K562 (cell line): ENCODE data around the gene TRANK1. TPM values are rescaled to one million over a fixed set of nuclear protein-coding genes. Genes with fewer than 3 reads are reported as not detected.
A peak's percentile ranks its signal among the peaks of the same experiment; 100 is the strongest.

Experiments
- ARID3B ChIP-seq: fragments of 250-450 bp; sonication (Bioruptor Pico); IDR thresholded peaks from 2 replicates; pipeline ENCODE4 v1.4.0; 2020; ENCODE audit warnings: borderline replicate concordance
- CREB1 ChIP-seq, 2 experiments: sonication (generic) in 1 of 2; formaldehyde crosslinking in 1 of 2; IDR thresholded peaks; 2 replicates each; pipeline versions ENCODE4 v1.6.1 to v1.8.0; 2012 to 2022; ENCODE audit warnings: inconsistent platforms in 1 of 2, mild to moderate bottlenecking in 1 of 2, missing genetic modification reagents in 1 of 2, moderate library complexity in 1 of 2
- DPF2 ChIP-seq: fragments of 450-650 bp; IDR thresholded peaks from 2 replicates; pipeline ENCODE4 v1.6.1; 2016
- ILK ChIP-seq: fragments of 450-650 bp; IDR thresholded peaks from 2 replicates; pipeline ENCODE4 v1.6.1; 2016; ENCODE audit warnings: missing genetic modification characterization, low read depth, mild to moderate bottlenecking, missing compliant biosample characterization, moderate library complexity, borderline replicate concordance
- KLF10 ChIP-seq: fragments of 250-450 bp; sonication (Bioruptor Pico); IDR thresholded peaks from 2 replicates; pipeline ENCODE4 v1.6.1; 2021; ENCODE audit warnings: matching md5 sums
- MTA3 ChIP-seq: fragments of 450-650 bp; formaldehyde crosslinking; IDR thresholded peaks from 2 replicates; pipeline ENCODE4 v1.6.1; 2017; ENCODE audit warnings: mild to moderate bottlenecking, borderline replicate concordance
- NR2C2 ChIP-seq, 2 experiments: fragments of 200-800 bp in 1 of 2; sonication (Bioruptor generic) in 1 of 2; sonication (generic) in 1 of 2; formaldehyde crosslinking in 1 of 2; IDR thresholded peaks; 2 replicates each; pipeline versions ENCODE4 v1.6.1 to v1.8.0; 2016 to 2022; ENCODE audit warnings: mild to moderate bottlenecking in 1 of 2, missing compliant biosample characterization in 1 of 2, missing genetic modification characterization in 1 of 2, missing genetic modification reagents in 1 of 2
- RBM14 ChIP-seq: fragments of 200-400 bp; formaldehyde crosslinking; IDR thresholded peaks from 2 replicates; pipeline ENCODE4 v1.6.1; 2018; ENCODE audit warnings: low read depth, mild to moderate bottlenecking, low read length, moderate library complexity, borderline replicate concordance; ENCODE audit not compliant: insufficient read depth
- RFX1 ChIP-seq: fragments of 450-650 bp; IDR thresholded peaks from 2 replicates; pipeline ENCODE4 v1.6.1; 2016; ENCODE audit warnings: mild to moderate bottlenecking, moderate library complexity
- SMARCA4 ChIP-seq: fragments of 450-650 bp; IDR thresholded peaks from 2 replicates; pipeline ENCODE4 v1.6.1; 2016
- SMC3 ChIP-seq: conservative IDR thresholded peaks from 2 replicates; pipeline ENCODE4 v1.6.1; 2011; ENCODE audit warnings: low read depth, low read length, improper control_type of control experiment; ENCODE audit not compliant: insufficient read depth
- SREBF2 ChIP-seq: sonication (generic); formaldehyde crosslinking; IDR thresholded peaks from 2 replicates; pipeline ENCODE4 v1.4.0; 2020; ENCODE audit warnings: mild to moderate bottlenecking, missing genetic modification reagents
- UBTF ChIP-seq, 2 experiments: IDR thresholded peaks; 2 replicates each; pipeline ENCODE4 v1.6.1; 2012; ENCODE audit warnings: improper control_type of control experiment in 2 of 2, low read depth in 2 of 2, low read length in 2 of 2, borderline replicate concordance in 1 of 2
- ZNF175 ChIP-seq: fragments of 200-800 bp; sonication (Bioruptor generic); IDR thresholded peaks from 2 replicates; pipeline ENCODE4 v1.6.1; 2016; ENCODE audit warnings: low read depth, mild to moderate bottlenecking, missing genetic modification characterization, missing compliant biosample characterization
- polyA plus RNA-seq, 8 experiments: library from polyadenylated mRNA; depleted of rRNA in 4 of 8; stranded (reverse) in 5 of 8; unstranded in 3 of 8; fragments of >200 nt; fragmentation: Nextera tagmentation in 2 of 8; fragmentation: Illumina TruSeq in 1 of 8; extraction: Ambion mirVana in 2 of 8; extraction: Trizol in 1 of 8; gene quantifications; 2 replicates each; pipeline versions ENCODE4 v1.2.1 to v1.2.3, GENCODE V29; 2011 to 2014; ENCODE audit warnings: inconsistent platforms in 1 of 8, missing spikeins in 1 of 8
- total RNA-seq, 7 experiments: library from RNA; depleted of rRNA in 6 of 7; stranded (reverse); fragments of >200 nt in 6 of 7; fragmentation: Illumina TruSeq in 2 of 7; extraction: Trizol in 2 of 7; gene quantifications; 2 replicates each; pipeline versions ENCODE4 v1.2.1 to v1.2.3, GENCODE V29; 2011 to 2021; ENCODE audit warnings: low replicate concordance in 1 of 7
- TF ChIP-seq, protein P1 (sequence below): sonication (generic); formaldehyde crosslinking; IDR thresholded peaks from 2 replicates; pipeline ENCODE4 v1.8.1; 2022; ENCODE audit warnings: missing genetic modification reagents
- TF ChIP-seq, protein P2 (sequence below): sonication (generic); formaldehyde crosslinking; IDR thresholded peaks from 2 replicates; pipeline ENCODE4 v1.8.1; 2022; ENCODE audit warnings: missing genetic modification reagents
- TF ChIP-seq, protein P3 (sequence below): fragments of 250-450 bp; sonication (Bioruptor Pico); IDR thresholded peaks from 2 replicates; pipeline ENCODE4 v1.9.0; 2021; ENCODE audit warnings: mild to moderate bottlenecking, inconsistent platforms

The TRANK1 gene
- total and polyA plus RNA-seq, 9 of the 15 experiments (the other 6 are each of a cell fraction or from before 2014, with no cell fraction given): 0.41 to 5.3 (median 2.1) TPM

- TF ChIP-seq UBTF (IDR thresholded peaks at IDR 0.05; ENCODE audit: borderline replicate concordance in 1 of 2, low read depth in 2 of 2, low read length in 2 of 2): peak; percentile 54 to 94; a peak in 3 of 4 replicates
- TF ChIP-seq ILK: no peak
- 0 out of 2 replicates have a peak, but pooled peaks have one; percentile 60 for TF ChIP-seq RBM14
- TF ChIP-seq RFX1: no peak
- TF ChIP-seq SMARCA4: no peak
- TF ChIP-seq ARID3B (CRISPR knock-in tag): peak; percentile 79; the same call in 1 of the 2 replicates
- TF ChIP-seq, protein P1, sequence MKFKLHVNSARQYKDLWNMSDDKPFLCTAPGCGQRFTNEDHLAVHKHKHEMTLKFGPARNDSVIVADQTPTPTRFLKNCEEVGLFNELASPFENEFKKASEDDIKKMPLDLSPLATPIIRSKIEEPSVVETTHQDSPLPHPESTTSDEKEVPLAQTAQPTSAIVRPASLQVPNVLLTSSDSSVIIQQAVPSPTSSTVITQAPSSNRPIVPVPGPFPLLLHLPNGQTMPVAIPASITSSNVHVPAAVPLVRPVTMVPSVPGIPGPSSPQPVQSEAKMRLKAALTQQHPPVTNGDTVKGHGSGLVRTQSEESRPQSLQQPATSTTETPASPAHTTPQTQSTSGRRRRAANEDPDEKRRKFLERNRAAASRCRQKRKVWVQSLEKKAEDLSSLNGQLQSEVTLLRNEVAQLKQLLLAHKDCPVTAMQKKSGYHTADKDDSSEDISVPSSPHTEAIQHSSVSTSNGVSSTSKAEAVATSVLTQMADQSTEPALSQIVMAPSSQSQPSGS (CRISPR knock-in tag): no peak; the same call in 1 of the 2 replicates
- no peak for TF ChIP-seq ZNF175
- TF ChIP-seq, protein P2, sequence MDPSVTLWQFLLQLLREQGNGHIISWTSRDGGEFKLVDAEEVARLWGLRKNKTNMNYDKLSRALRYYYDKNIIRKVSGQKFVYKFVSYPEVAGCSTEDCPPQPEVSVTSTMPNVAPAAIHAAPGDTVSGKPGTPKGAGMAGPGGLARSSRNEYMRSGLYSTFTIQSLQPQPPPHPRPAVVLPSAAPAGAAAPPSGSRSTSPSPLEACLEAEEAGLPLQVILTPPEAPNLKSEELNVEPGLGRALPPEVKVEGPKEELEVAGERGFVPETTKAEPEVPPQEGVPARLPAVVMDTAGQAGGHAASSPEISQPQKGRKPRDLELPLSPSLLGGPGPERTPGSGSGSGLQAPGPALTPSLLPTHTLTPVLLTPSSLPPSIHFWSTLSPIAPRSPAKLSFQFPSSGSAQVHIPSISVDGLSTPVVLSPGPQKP: no peak
- peak; percentile 82 for TF ChIP-seq NR2C2 (CRISPR knock-in tag; IDR thresholded peaks at IDR 0.05)
- TF ChIP-seq NR2C2 (tag; IDR thresholded peaks at IDR 0.05): no peak
- TF ChIP-seq SMC3: peak; percentile 9; the same call in 1 of the 2 replicates
- TF ChIP-seq CREB1 (IDR thresholded peaks at IDR 0.05): peak; percentile 25; the same call in 1 of the 2 replicates
- 0 out of 2 replicates have a peak, but pooled peaks have one; percentile 35 for TF ChIP-seq CREB1 (CRISPR knock-in tag; IDR thresholded peaks at IDR 0.05)
- TF ChIP-seq, protein P3, sequence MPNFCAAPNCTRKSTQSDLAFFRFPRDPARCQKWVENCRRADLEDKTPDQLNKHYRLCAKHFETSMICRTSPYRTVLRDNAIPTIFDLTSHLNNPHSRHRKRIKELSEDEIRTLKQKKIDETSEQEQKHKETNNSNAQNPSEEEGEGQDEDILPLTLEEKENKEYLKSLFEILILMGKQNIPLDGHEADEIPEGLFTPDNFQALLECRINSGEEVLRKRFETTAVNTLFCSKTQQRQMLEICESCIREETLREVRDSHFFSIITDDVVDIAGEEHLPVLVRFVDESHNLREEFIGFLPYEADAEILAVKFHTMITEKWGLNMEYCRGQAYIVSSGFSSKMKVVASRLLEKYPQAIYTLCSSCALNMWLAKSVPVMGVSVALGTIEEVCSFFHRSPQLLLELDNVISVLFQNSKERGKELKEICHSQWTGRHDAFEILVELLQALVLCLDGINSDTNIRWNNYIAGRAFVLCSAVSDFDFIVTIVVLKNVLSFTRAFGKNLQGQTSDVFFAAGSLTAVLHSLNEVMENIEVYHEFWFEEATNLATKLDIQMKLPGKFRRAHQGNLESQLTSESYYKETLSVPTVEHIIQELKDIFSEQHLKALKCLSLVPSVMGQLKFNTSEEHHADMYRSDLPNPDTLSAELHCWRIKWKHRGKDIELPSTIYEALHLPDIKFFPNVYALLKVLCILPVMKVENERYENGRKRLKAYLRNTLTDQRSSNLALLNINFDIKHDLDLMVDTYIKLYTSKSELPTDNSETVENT (CRISPR knock-in tag): peak; percentile 74; the same call in 1 of the 2 replicates
- peak; percentile 34 for TF ChIP-seq MTA3
- no peak for TF ChIP-seq DPF2
- 0 out of 2 replicates have a peak, but pooled peaks have one; percentile 59 for TF ChIP-seq SREBF2 (CRISPR knock-in tag)
- no peak for TF ChIP-seq KLF10
Observed at GRCh38 chr3:36992806-36993325, 48.0 kb upstream of the TRANK1 start, which contains the start of gene EPM2AIP1 (continued).
